MM.1S (cell line): ENCODE results near the gene SAA4.

Experiments
- DNase-seq: peaks from one replicate; pipeline ENCODE4 v3.0.0-alpha.2; 2015
- H2AFZ ChIP-seq: fragments of 300-600 bp; sonication (generic); 2 replicates; pipeline ENCODE4 v1.6.0; 2016; ENCODE audit warnings: antibody characterized with exemption, low read length
- H3F3A ChIP-seq: fragments of 300-600 bp; sonication (generic); 2 replicates; pipeline ENCODE4 v1.6.1; 2016; ENCODE audit warnings: mild to moderate bottlenecking, antibody characterized with exemption, low read length, moderate library complexity, mixed read lengths; ENCODE audit not compliant: insufficient read depth
- H3K27ac ChIP-seq: fragments of 300-600 bp; sonication (generic); 2 replicates; pipeline ENCODE4 v1.5.1; 2016; ENCODE audit warnings: mild to moderate bottlenecking, low read length
- H3K27me3 ChIP-seq: fragments of 300-600 bp; sonication (generic); replicated peaks from 2 replicates; pipeline ENCODE4 v1.6.0; 2016; ENCODE audit warnings: low read length; ENCODE audit not compliant: insufficient read depth
- H3K36me3 ChIP-seq: fragments of 300-600 bp; sonication (generic); replicated peaks from 2 replicates; pipeline ENCODE4 v1.6.1; 2016; ENCODE audit warnings: mild to moderate bottlenecking, low read length, mixed read lengths; ENCODE audit not compliant: insufficient read depth
- H3K4me1 ChIP-seq: fragments of 300-600 bp; sonication (generic); 2 replicates; pipeline ENCODE4 v1.6.1; 2016; ENCODE audit warnings: low read length, mixed read lengths
- H3K4me2 ChIP-seq: fragments of 300-600 bp; sonication (generic); 2 replicates; pipeline ENCODE4 v1.6.0; 2016; ENCODE audit warnings: low read depth, low read length
- H3K4me3 ChIP-seq: fragments of 300-600 bp; sonication (generic); 2 replicates; pipeline ENCODE4 v1.5.1; 2016; ENCODE audit warnings: low read length, mixed read lengths
- H3K79me2 ChIP-seq: fragments of 300-600 bp; sonication (generic); 2 replicates; pipeline ENCODE4 v1.6.1; 2016; ENCODE audit warnings: mixed run types, low read length, mixed read lengths
- H3K9ac ChIP-seq: fragments of 300-600 bp; sonication (generic); 2 replicates; pipeline ENCODE4 v1.6.1; 2016; ENCODE audit warnings: low read length, mixed read lengths
- H3K9me2 ChIP-seq: fragments of 300-600 bp; sonication (generic); replicated peaks from 2 replicates; pipeline ENCODE4 v1.6.1; 2016; ENCODE audit warnings: mild to moderate bottlenecking, low read length, mixed read lengths; ENCODE audit not compliant: insufficient read depth
- H3K9me3 ChIP-seq: fragments of 300-600 bp; sonication (generic); replicated peaks from 2 replicates; pipeline ENCODE4 v1.6.1; 2016; ENCODE audit warnings: mild to moderate bottlenecking, low read length, mixed read lengths; ENCODE audit not compliant: insufficient read depth
- H4K20me1 ChIP-seq: fragments of 300-600 bp; sonication (generic); 2 replicates; pipeline ENCODE4 v1.6.1; 2016; ENCODE audit warnings: mild to moderate bottlenecking, low read length, moderate library complexity, mixed read lengths; ENCODE audit not compliant: insufficient read depth
- CTCF ChIP-seq: fragments of 300-600 bp; sonication (generic); IDR thresholded peaks from 2 replicates; pipeline ENCODE4 v1.5.1; 2016; ENCODE audit warnings: antibody characterized with exemption, low read length, mixed read lengths
- EZH2 ChIP-seq: fragments of 300-600 bp; sonication (generic); optimal IDR thresholded peaks from 2 replicates; pipeline ENCODE3; 2017; ENCODE audit warnings: low read depth, mild to moderate bottlenecking, antibody characterized with exemption, low read length, mixed read lengths
- EZH2phosphoT487 ChIP-seq: fragments of 300-600 bp; sonication (generic); IDR thresholded peaks from 2 replicates; pipeline ENCODE4 v1.6.1; 2018; ENCODE audit warnings: antibody characterized with exemption, low read length

Gene SAA4

GRCh38 chr11:18261721-18262120 is 25.1 kb upstream of the SAA4 start:
- Histone ChIP-seq H4K20me1 (no peaks in the 10 kb centered on the region), H3K9me3 (no peaks in the 10 kb centered on the region), H3K4me3 (no peak overlapping the region), H2AFZ (no peak overlapping the region), H3K79me2 (no peaks in the 10 kb centered on the region), H3K36me3 (no peaks in the 10 kb centered on the region), H3K4me2 (no peak overlapping the region), H3F3A (no peaks in the 10 kb centered on the region), H3K27ac (no peak overlapping the region), H3K4me1 (no peaks in the 10 kb centered on the region), H3K9ac (no peak overlapping the region), H3K9me2 (no peaks in the 10 kb centered on the region), H3K27me3 (peaks cover 9% of the 10 kb centered on the region; the same call in 1 of the 2 replicates)
- TF ChIP-seq EZH2 (no peak), CTCF (no peak), EZH2phosphoT487 (no peak)
- DNase-seq = no peak

GRCh38 chr11:18259259-18259658 is 22.7 kb upstream of the SAA4 start:
- Histone ChIP-seq H3K4me2 (no peak overlapping the region), H3K36me3 (no peaks in the 10 kb centered on the region), H3K9me3 (no peaks in the 10 kb centered on the region), H3K79me2 (no peaks in the 10 kb centered on the region), H4K20me1 (no peaks in the 10 kb centered on the region), H3K27me3 (no peaks in the 10 kb centered on the region), H3K27ac (no peak overlapping the region), H3K9me2 (no peaks in the 10 kb centered on the region), H3K4me3 (no peak overlapping the region), H3K9ac (no peak overlapping the region), H3F3A (no peaks in the 10 kb centered on the region), H3K4me1 (no peaks in the 10 kb centered on the region), H2AFZ (no peak overlapping the region)
- no peak for DNase-seq
- TF ChIP-seq CTCF (no peak), EZH2phosphoT487 (no peak), EZH2 (no peak)

- Histone ChIP-seq H4K20me1 (no peaks in the 10 kb centered on the region), H3K27ac (no peak overlapping the region), H3K4me3 (no peak overlapping the region), H3K27me3 (no peaks in the 10 kb centered on the region), H3K79me2 (no peaks in the 10 kb centered on the region), H3K36me3 (no peaks in the 10 kb centered on the region), H3K4me2 (no peak overlapping the region), H3K9me3 (no peaks in the 10 kb centered on the region), H2AFZ (no peak overlapping the region), H3K4me1 (peaks cover 11% of the 10 kb centered on the region), H3K9me2 (no peaks in the 10 kb centered on the region), H3K9ac (no peak overlapping the region), H3F3A (no peaks in the 10 kb centered on the region)
- TF ChIP-seq CTCF (no peak), EZH2phosphoT487 (no peak), EZH2 (no peak)
- DNase-seq = no peak
Observed at GRCh38 chr11:18254781-18255361, 18.3 kb upstream of the SAA4 start.
